SK-N-SH (cell line): ENCODE data around the gene STYXL1. TPM values are rescaled to one million over a fixed set of nuclear protein-coding genes. Genes with fewer than 3 reads are reported as not detected.

Experiments
- CTCF ChIA-PET: fragments of 300-600, 350-600 bp; formaldehyde crosslinking; extraction: SDS; loops from one replicate; lab custom pipeline; 2021; lab: Yijun Ruan, JAX
- POLR2A ChIA-PET: fragments of 350-600 bp; sonication (Branson Sonifier 250); formaldehyde crosslinking; extraction: SDS; loops from one replicate; lab custom pipeline; 2020; ENCODE audit warnings: antibody characterized with exemption, inconsistent platforms; lab: Yijun Ruan, JAX
- DNase-seq: peaks from one replicate; pipeline ENCODE4 v3.0.0; 2012
- H2AFZ ChIP-seq: fragments of 200-600 bp; sonication (generic); 2 replicates; pipeline ENCODE4 v1.8.1; 2016; ENCODE audit warnings: antibody characterized with exemption, mild to moderate bottlenecking, low read depth
- H3F3A ChIP-seq: fragments of 200-600 bp; sonication (generic); replicated peaks from 2 replicates; pipeline ENCODE3; 2016; ENCODE audit warnings: antibody characterized with exemption, mild to moderate bottlenecking; ENCODE audit not compliant: insufficient read depth
- H3K27ac ChIP-seq, 2 experiments: fragments of 200-500 bp in 1 of 2; fragments of 200-600 bp in 1 of 2; sonication (Bioruptor generic) in 1 of 2; sonication (generic), shearing (Covaris generic) in 1 of 2; 2 replicates each; pipeline versions ENCODE4 v1.5.1 to v1.6.1; 2014 to 2016; ENCODE audit warnings: low read depth in 2 of 2, inconsistent platforms in 1 of 2, low read length in 1 of 2, mild to moderate bottlenecking in 1 of 2, mixed read lengths in 1 of 2
- H3K27me3 ChIP-seq: fragments of 200-600 bp; sonication (generic), shearing (Covaris generic); 2 replicates; pipeline ENCODE4 v1.6.1; 2016; ENCODE audit warnings: mixed run types; ENCODE audit not compliant: insufficient read depth
- H3K36me3 ChIP-seq, 2 experiments: fragments of 200-500 bp in 1 of 2; fragments of 200-600 bp in 1 of 2; sonication (Bioruptor generic) in 1 of 2; sonication (generic) in 1 of 2; replicated peaks in 1 of 2; 2 replicates each; pipeline versions ENCODE3 to v1.5.1; 2014 to 2016; ENCODE audit warnings: low read length in 1 of 2, mild to moderate bottlenecking in 1 of 2; ENCODE audit not compliant: insufficient read depth in 2 of 2, control insufficient read depth in 1 of 2
- H3K4me1 ChIP-seq, 2 experiments: fragments of 200-500 bp in 1 of 2; fragments of 200-600 bp in 1 of 2; sonication (Bioruptor generic) in 1 of 2; sonication (generic), shearing (Covaris generic) in 1 of 2; 2 replicates each; pipeline versions ENCODE4 v1.5.1 to v1.6.1; 2014 to 2016; ENCODE audit warnings: low read depth in 1 of 2, low read length in 1 of 2, mixed run types in 1 of 2; ENCODE audit not compliant: insufficient read depth in 2 of 2, control insufficient read depth in 1 of 2
- H3K4me2 ChIP-seq: fragments of 200-600 bp; sonication (generic), shearing (Covaris generic); 2 replicates; pipeline ENCODE4 v1.6.1; 2017; ENCODE audit warnings: mixed run types
- H3K4me3 ChIP-seq, 2 experiments: fragments of 200-500 bp in 1 of 2; fragments of 200-600 bp in 1 of 2; sonication (Bioruptor generic) in 1 of 2; sonication (generic), shearing (Covaris generic) in 1 of 2; 2 replicates each; pipeline versions ENCODE4 v1.5.1 to v1.8.1; 2014 to 2016; ENCODE audit warnings: low read depth in 2 of 2, inconsistent platforms in 1 of 2, low read length in 1 of 2, mild to moderate bottlenecking in 1 of 2, mixed read lengths in 1 of 2, moderate library complexity in 1 of 2
- H3K79me2 ChIP-seq: fragments of 200-600 bp; sonication (generic); 2 replicates; pipeline ENCODE4 v1.8.1; 2017; ENCODE audit warnings: mild to moderate bottlenecking; ENCODE audit not compliant: insufficient read depth
- H3K9ac ChIP-seq: fragments of 200-600 bp; sonication (generic); 2 replicates; pipeline ENCODE4 v1.6.1; 2017; ENCODE audit warnings: mixed run types
- H3K9me2 ChIP-seq: fragments of 200-600 bp; sonication (generic); 2 replicates; pipeline ENCODE4 v1.6.1; 2017; ENCODE audit warnings: mixed run types
- H3K9me3 ChIP-seq: fragments of 200-600 bp; sonication (generic); 2 replicates; pipeline ENCODE4 v1.6.1; 2017; ENCODE audit warnings: mixed run types, mild to moderate bottlenecking, moderate library complexity
- H4K20me1 ChIP-seq: fragments of 200-600 bp; sonication (generic); 2 replicates; pipeline ENCODE4 v1.6.1; 2017; ENCODE audit warnings: mild to moderate bottlenecking, mixed run types; ENCODE audit not compliant: insufficient read depth
- CHD2 ChIP-seq: fragments of 150-350 bp; IDR thresholded peaks from 2 replicates; pipeline ENCODE4 v1.6.1; 2018; ENCODE audit warnings: low read length; ENCODE audit not compliant: partially characterized antibody
- EP300 ChIP-seq, 2 experiments: IDR thresholded peaks; 2 replicates each; pipeline versions ENCODE4 v1.4.0 to v1.6.1; 2012; ENCODE audit warnings: borderline replicate concordance in 1 of 2, low read depth in 1 of 2, low read length in 1 of 2
- GABPA ChIP-seq: IDR thresholded peaks from 2 replicates; pipeline ENCODE4 v1.4.0; 2012; ENCODE audit warnings: low read depth, mild to moderate bottlenecking
- GATA2 ChIP-seq: sonication (generic); formaldehyde crosslinking; IDR thresholded peaks from 2 replicates; pipeline ENCODE4 v1.5.0; 2020; ENCODE audit warnings: mild to moderate bottlenecking, missing genetic modification reagents
- JUND ChIP-seq: IDR thresholded peaks from 2 replicates; pipeline ENCODE4 v1.4.0; 2012
- NFIC ChIP-seq: IDR thresholded peaks from 2 replicates; pipeline ENCODE4 v1.4.0; 2012; ENCODE audit warnings: borderline replicate concordance
- POLR2AphosphoS5 ChIP-seq: IDR thresholded peaks from 2 replicates; pipeline ENCODE4 v1.6.1; 2012; ENCODE audit warnings: low read depth, low read length
- RCOR1 ChIP-seq: fragments of 150-350 bp; IDR thresholded peaks from 2 replicates; pipeline ENCODE4 v1.6.1; 2017; ENCODE audit warnings: antibody characterized with exemption, low read length
- SIN3A ChIP-seq: IDR thresholded peaks from 2 replicates; pipeline ENCODE4 v1.6.1; 2012; ENCODE audit warnings: low read depth, mild to moderate bottlenecking, low read length, moderate library complexity, borderline replicate concordance
- TAF1 ChIP-seq: IDR thresholded peaks from 2 replicates; pipeline ENCODE4 v1.6.1; 2012; ENCODE audit warnings: low read depth, mild to moderate bottlenecking, low read length, moderate library complexity, borderline replicate concordance
- TCF12 ChIP-seq: IDR thresholded peaks from 2 replicates; pipeline ENCODE4 v1.4.0; 2012
- WGBS: methylation state at CpG from one replicate; pipeline ENCODE4 v1.1.6; 2017; ENCODE audit warnings: low lambda C conversion rate; 5-methylcytosine and 5-hydroxymethylcytosine counted together
- polyA plus RNA-seq, 3 experiments: library from polyadenylated mRNA; depleted of rRNA; stranded (reverse); fragments of >200 nt; gene quantifications; 2 replicates each; pipeline ENCODE4 v1.2.3, GENCODE V29; 2012
- TF ChIP-seq, protein P1 (sequence below): IDR thresholded peaks from 2 replicates; pipeline ENCODE4; 2012
- TF ChIP-seq, protein P2 (sequence below): fragments of 150-350 bp; IDR thresholded peaks from 2 replicates; pipeline ENCODE4 v1.6.1; 2016; ENCODE audit warnings: mild to moderate bottlenecking, low read depth, low read length
- TF ChIP-seq, protein P3 (sequence below): IDR thresholded peaks from 2 replicates; pipeline ENCODE4 v1.4.0; 2012; ENCODE audit warnings: low read depth

Gene STYXL1
- polyA plus RNA-seq, 1 of the 3 experiments (the other 2 are of a cell fraction) = 86.6 TPM

DNA sequence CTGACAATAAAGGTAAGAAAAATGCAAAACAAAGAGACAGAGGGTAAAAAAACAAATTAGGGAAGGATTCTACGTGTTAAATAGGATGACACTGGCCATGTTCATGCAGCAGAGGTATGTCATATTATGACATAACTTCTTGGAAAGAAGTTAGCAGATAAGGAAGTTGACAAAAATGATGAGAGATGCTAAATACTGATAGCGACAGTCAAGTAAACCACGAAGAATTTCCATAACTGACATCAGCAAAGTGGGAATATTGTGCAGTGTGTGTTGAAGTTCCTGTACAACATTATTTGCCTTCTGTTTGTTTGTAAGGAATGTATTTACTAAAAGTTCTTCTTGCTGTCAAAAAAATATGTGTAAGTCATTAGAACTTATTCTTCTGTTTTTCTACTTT is 29.6 kb upstream of the STYXL1 start:
- Histone ChIP-seq H3K9me2 (no peaks in the 10 kb centered on the region), H3K27ac (no peak overlapping the region), H2AFZ (no peak overlapping the region), H3K4me3 (no peak overlapping the region), H3F3A (peaks cover 17% of the 10 kb centered on the region), H3K36me3 (no peaks in the 10 kb centered on the region), H3K4me2 (no peak overlapping the region), H4K20me1 (no peaks in the 10 kb centered on the region), H3K9ac (no peak overlapping the region), H3K27me3 (no peaks in the 10 kb centered on the region), H3K9me3 (no peaks in the 10 kb centered on the region), H3K4me1 (peaks cover 0 to 5% of the 10 kb centered on the region in 2 experiments; a peak in 1 of 4 replicates), H3K79me2 (no peaks in the 10 kb centered on the region)
- POLR2A ChIA-PET = no interaction called here
- TF ChIP-seq JUND = peak; percentile 34; the same call in 1 of the 2 replicates
- no peak for TF ChIP-seq GATA2 (CRISPR knock-in tag)
- peak; percentile 55 for TF ChIP-seq TCF12
- no peak for TF ChIP-seq POLR2AphosphoS5
- TF ChIP-seq, protein P1, sequence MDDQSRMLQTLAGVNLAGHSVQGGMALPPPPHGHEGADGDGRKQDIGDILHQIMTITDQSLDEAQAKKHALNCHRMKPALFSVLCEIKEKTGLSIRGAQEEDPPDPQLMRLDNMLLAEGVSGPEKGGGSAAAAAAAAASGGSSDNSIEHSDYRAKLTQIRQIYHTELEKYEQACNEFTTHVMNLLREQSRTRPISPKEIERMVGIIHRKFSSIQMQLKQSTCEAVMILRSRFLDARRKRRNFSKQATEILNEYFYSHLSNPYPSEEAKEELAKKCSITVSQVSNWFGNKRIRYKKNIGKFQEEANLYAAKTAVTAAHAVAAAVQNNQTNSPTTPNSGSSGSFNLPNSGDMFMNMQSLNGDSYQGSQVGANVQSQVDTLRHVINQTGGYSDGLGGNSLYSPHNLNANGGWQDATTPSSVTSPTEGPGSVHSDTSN = peak; percentile 59
- TF ChIP-seq NFIC = peak; percentile 52; the same call in 1 of the 2 replicates
- peak in 1 of 2 experiments; percentile 35; a peak in 1 of 4 replicates for TF ChIP-seq EP300 (IDR thresholded peaks at IDR 0.05; ENCODE audit: borderline replicate concordance in 1 of 2, low read depth in 1 of 2, low read length in 1 of 2)
- DNase-seq = no peak
- WGBS = 22% methylated on average over 3 of the region's 3 CpGs
- CTCF ChIA-PET = no interaction called here

DNA sequence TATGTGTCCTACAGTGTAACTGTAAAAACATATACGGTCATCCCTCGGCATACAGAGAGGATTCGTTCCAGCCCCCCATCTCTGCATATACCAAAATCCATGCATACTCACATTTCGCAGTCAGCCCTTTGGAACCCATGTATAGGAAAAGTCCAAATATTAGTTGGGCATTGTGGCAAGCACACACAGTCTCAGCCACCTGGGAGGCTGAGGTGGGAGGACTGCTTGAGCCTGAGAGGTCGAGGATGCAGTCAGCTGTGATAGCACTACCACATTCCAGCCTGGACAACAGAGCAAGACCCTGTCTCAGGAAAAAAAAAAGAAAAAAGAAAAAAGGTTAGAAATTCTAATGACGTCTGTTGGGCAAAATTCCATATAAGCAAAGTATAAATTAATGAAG is 29.2 kb upstream of the STYXL1 start:
- H3K9me3 ChIP-seq = no peaks in the 10 kb centered on the region

More for the DNA sequence above, 29.2 kb upstream of the STYXL1 start:
- TF ChIP-seq GATA2 (CRISPR knock-in tag) (no peak), TCF12 (no peak), CHD2 (no peak), TAF1 (no peak), SIN3A (no peak), GABPA (no peak), RCOR1 (no peak)
- TF ChIP-seq, protein P2, sequence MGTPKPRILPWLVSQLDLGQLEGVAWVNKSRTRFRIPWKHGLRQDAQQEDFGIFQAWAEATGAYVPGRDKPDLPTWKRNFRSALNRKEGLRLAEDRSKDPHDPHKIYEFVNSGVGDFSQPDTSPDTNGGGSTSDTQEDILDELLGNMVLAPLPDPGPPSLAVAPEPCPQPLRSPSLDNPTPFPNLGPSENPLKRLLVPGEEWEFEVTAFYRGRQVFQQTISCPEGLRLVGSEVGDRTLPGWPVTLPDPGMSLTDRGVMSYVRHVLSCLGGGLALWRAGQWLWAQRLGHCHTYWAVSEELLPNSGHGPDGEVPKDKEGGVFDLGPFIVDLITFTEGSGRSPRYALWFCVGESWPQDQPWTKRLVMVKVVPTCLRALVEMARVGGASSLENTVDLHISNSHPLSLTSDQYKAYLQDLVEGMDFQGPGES = no peak
- TF ChIP-seq, protein P3, sequence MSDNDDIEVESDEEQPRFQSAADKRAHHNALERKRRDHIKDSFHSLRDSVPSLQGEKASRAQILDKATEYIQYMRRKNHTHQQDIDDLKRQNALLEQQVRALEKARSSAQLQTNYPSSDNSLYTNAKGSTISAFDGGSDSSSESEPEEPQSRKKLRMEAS = no peak
- TF ChIP-seq, all 33 proteins: peak for 0
- no peaks in the 10 kb centered on the region for H3K9me2 ChIP-seq
- H3K27me3 ChIP-seq = no peaks in the 10 kb centered on the region
- no peak overlapping the region for H3K4me2 ChIP-seq
- H3K36me3 ChIP-seq = no peaks in the 10 kb centered on the region
- ChIA-PET POLR2A (no interaction called here), CTCF (no interaction called here)
- H3K79me2 ChIP-seq = no peaks in the 10 kb centered on the region
- H4K20me1 ChIP-seq = no peaks in the 10 kb centered on the region
- H3K27ac ChIP-seq = no peak overlapping the region
- H3K9ac ChIP-seq = no peak overlapping the region
- 81% methylated on average over 6 of the region's 6 CpGs for WGBS
- DNase-seq = no peak
- H3K4me3 ChIP-seq = no peak overlapping the region
- H2AFZ ChIP-seq = no peak overlapping the region
- peaks cover 0 to 5% of the 10 kb centered on the region in 2 experiments; a peak in 1 of 4 replicates for H3K4me1 ChIP-seq
- peaks cover 13% of the 10 kb centered on the region for H3F3A ChIP-seq
